Activated T-helper 17 cell treated with anti-CD3 and anti-CD28 coated beads, Interleukin-2, amount 50 U/mL, for 72 hours (primary cell): Measurements from ENCODE around the gene FAM193A. TPM values are rescaled to one million over a fixed set of nuclear protein-coding genes. Genes with fewer than 3 reads are reported as not detected.
A peak's percentile ranks its signal among the peaks of the same experiment; 100 is the strongest.
"Not testable (repeated sequence)": the region's sequence is repeated elsewhere in the genome, so short reads cannot be mapped to it uniquely, and the experiment has no call there.

Experiments
- ATAC-seq: fragments of 150-1000 bp; cut with Tn5 transposase; replicated peaks from 2 replicates; pipeline ENCODE4 v1.10.0; 2021; ENCODE audit warnings: mild to moderate bottlenecking, moderate library complexity
- H3K27ac Mint-ChIP-seq: one replicate; pipeline ENCODE4 v1.8.0; 2022; ENCODE audit warnings: mixed read lengths
- H3K27me3 Mint-ChIP-seq: one replicate; pipeline ENCODE4 v1.8.0; 2022; ENCODE audit warnings: mixed read lengths
- H3K36me3 Mint-ChIP-seq: one replicate; pipeline ENCODE4 v1.8.0; 2022; ENCODE audit warnings: low read depth, mild to moderate bottlenecking, mixed read lengths
- H3K4me1 Mint-ChIP-seq: one replicate; pipeline ENCODE4 v1.8.0; 2022; ENCODE audit warnings: mixed read lengths
- H3K4me3 Mint-ChIP-seq: one replicate; pipeline ENCODE4 v1.8.0; 2022; ENCODE audit warnings: mild to moderate bottlenecking, mixed read lengths
- H3K9me3 Mint-ChIP-seq: one replicate; pipeline ENCODE4 v1.8.0; 2022; ENCODE audit warnings: mixed read lengths
- total RNA-seq, 2 donors: library from RNA; stranded (reverse); gene quantifications; one replicate each; pipeline ENCODE4 v1.2.3, GENCODE V29; 2022

Gene FAM193A
- total RNA-seq, 2 donors from 2014 or later, result 28.9 to 35.3 TPM

GRCh38 chr4:2651998-2652397 lies 115.6 kb downstream of the FAM193A start:
- no peak for ATAC-seq
- H3K27ac Mint-ChIP-seq, result peak overlapping the region; percentile 74
- peaks cover 16% of the 10 kb centered on the region for H3K4me1 Mint-ChIP-seq
- H3K36me3 Mint-ChIP-seq, result peaks cover 76% of the 10 kb centered on the region
- H3K4me3 Mint-ChIP-seq, result no peak overlapping the region
- no peaks in the 10 kb centered on the region for H3K27me3 Mint-ChIP-seq
- H3K9me3 Mint-ChIP-seq, result no peaks in the 10 kb centered on the region

- H3K4me3 Mint-ChIP-seq, result no peak overlapping the region
- H3K27me3 Mint-ChIP-seq, result no peaks in the 10 kb centered on the region
- peak overlapping the region; percentile 48 for H3K27ac Mint-ChIP-seq
- no peak for ATAC-seq
- H3K4me1 Mint-ChIP-seq, result peaks cover 16% of the 10 kb centered on the region
- no peaks in the 10 kb centered on the region for H3K9me3 Mint-ChIP-seq
- peaks cover 76% of the 10 kb centered on the region for H3K36me3 Mint-ChIP-seq
These were observed 116.1 kb downstream of the FAM193A start for GRCh38 chr4:2652415-2653160.

- Mint-ChIP-seq H3K27me3 (no peaks in the 10 kb centered on the region), H3K4me1 (peaks cover under 1% of the 10 kb centered on the region), H3K4me3 (no peak overlapping the region), H3K27ac (no peak overlapping the region), H3K36me3 (peaks cover 92% of the 10 kb centered on the region), H3K9me3 (no peaks in the 10 kb centered on the region)
- ATAC-seq, result no peak
These were observed 124.3 kb downstream of the FAM193A start for GRCh38 chr4:2660596-2661211.

- Mint-ChIP-seq H3K27ac (no peak overlapping the region), H3K36me3 (peaks cover 90% of the 10 kb centered on the region), H3K4me1 (peaks cover 19% of the 10 kb centered on the region), H3K27me3 (no peaks in the 10 kb centered on the region), H3K4me3 (no peak overlapping the region), H3K9me3 (no peaks in the 10 kb centered on the region)
- no peak for ATAC-seq
These were observed 126.2 kb downstream of the FAM193A start for GRCh38 chr4:2662598-2662997.

DNA sequence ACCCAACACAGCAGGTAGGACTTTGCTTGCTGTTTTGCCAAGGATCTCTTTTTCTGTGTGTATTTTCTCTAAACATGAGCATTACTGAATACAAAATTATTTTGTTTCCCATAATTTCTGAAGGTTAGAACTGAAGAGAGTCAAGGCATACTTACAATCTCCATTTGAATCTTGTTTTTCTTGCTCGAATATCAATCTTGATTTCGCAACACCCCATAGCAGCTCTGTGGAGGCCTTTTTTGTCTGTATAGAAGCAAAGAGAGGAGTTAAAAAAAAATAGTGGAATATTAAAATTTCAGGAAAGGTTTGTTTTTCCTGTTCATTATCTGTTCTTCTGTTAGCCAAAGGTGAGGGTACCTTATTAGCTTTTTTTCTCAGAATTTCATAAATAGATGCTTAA lies 126.8 kb downstream of the FAM193A start:
- Mint-ChIP-seq H3K27me3 (no peaks in the 10 kb centered on the region), H3K27ac (no peak overlapping the region), H3K9me3 (no peaks in the 10 kb centered on the region), H3K36me3 (peaks cover 83% of the 10 kb centered on the region), H3K4me3 (no peak overlapping the region), H3K4me1 (peaks cover 20% of the 10 kb centered on the region)
- no peak for ATAC-seq

DNA sequence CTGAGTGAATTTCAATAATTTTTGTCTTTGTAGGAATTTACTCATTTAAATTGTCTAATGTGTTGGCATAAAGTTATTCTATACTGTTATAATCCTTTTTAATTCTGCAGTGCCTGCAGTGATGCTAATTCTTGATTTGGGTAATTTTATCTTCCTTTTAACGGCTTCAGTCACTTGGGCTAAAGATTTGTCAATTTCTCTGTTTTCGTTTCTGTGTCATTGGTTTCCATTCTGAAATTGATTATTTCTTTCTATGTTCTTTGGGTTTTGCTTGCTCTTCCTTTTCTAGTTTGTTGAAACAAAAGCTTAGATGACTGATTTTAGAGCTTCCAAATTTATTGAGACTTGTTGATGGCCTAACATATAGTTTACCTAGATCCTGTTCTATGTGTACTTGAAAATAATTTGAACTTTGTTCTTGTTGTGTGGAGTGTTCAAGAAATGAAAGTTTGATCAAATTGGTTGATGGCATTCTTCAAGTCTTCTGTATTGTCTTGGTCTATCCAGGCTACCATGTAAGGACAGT lies 130.3 kb downstream of the FAM193A start:
- no peaks in the 10 kb centered on the region for H3K27me3 Mint-ChIP-seq
- no peaks in the 10 kb centered on the region for H3K9me3 Mint-ChIP-seq

DNA sequence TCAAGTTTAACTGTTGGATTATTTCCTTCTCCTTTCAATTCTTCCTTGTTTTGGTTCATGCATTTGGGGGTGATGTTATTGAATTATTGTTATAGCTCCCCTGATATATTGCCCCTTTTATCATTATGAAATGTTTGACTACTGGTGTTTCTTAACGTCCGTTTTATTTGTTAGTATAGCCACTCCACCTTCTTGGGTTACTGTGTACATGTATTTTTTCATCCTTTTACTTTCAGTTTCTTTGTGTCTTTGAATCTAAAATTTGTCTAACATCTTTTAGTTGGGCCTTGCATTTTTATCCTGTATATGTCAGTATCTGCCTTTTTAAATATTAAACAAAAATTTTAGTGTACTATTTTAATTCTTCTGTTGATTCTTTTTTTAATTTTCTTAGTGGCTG lies 131.0 kb downstream of the FAM193A start:
- Mint-ChIP-seq H3K36me3 (peaks cover 82% of the 10 kb centered on the region), H3K9me3 (no peaks in the 10 kb centered on the region), H3K4me1 (peaks cover 34% of the 10 kb centered on the region), H3K27me3 (no peaks in the 10 kb centered on the region), H3K4me3 (peak overlapping the region; percentile 52), H3K27ac (peak overlapping the region; percentile 79)
- ATAC-seq, result no peak

More for the DNA sequence above, 130.3 kb downstream of the FAM193A start:
- peak; percentile 89 for ATAC-seq
- Mint-ChIP-seq H3K4me1 (peaks cover 34% of the 10 kb centered on the region), H3K4me3 (peak overlapping the region; percentile 52), H3K27ac (peak overlapping the region; percentile 79), H3K36me3 (peaks cover 81% of the 10 kb centered on the region)

DNA sequence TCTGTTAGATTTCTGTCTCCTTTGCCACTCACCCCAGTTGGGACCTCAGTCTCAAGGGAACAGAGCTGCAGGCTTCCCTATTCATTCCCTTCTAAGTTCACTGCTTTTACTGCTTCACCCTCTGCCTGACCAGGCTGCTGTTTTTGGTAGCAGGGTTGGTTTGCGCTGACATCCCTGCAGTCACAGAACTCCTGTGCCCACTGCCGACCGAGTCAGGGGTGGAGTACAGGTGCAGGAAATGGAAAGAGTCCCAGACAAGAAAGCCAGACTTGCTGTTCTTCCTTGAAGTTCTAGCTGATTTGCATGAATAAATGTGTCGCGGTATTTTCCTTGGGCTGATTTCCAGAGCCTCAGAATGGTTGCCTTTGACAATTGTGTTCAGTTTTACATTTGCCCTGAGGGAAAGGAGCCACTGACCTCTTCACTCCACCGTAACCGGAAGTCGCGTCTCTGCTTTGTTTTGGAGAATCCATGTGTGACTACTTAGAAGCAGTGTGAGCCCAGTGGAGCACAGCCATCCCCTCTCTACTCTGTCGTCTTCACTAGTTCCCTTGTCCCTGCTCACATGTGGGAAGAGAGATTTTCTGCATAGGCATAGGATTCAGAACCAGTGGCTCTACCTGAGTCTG lies 134.9 kb downstream of the FAM193A start:
- Mint-ChIP-seq H3K9me3 (no peaks in the 10 kb centered on the region), H3K36me3 (peaks cover 86% of the 10 kb centered on the region), H3K27me3 (no peaks in the 10 kb centered on the region), H3K27ac (peak overlapping the region; percentile 66), H3K4me3 (no peak overlapping the region), H3K4me1 (peaks cover 33% of the 10 kb centered on the region)
- ATAC-seq, result no peak

- H3K9me3 Mint-ChIP-seq, result no peaks in the 10 kb centered on the region
- no peak for ATAC-seq
- peaks cover 86% of the 10 kb centered on the region for H3K36me3 Mint-ChIP-seq
- peak overlapping the region; percentile 20 for H3K27ac Mint-ChIP-seq
- peaks cover 29% of the 10 kb centered on the region for H3K4me1 Mint-ChIP-seq
- H3K27me3 Mint-ChIP-seq, result no peaks in the 10 kb centered on the region
- no peak overlapping the region for H3K4me3 Mint-ChIP-seq
These were observed 135.6 kb downstream of the FAM193A start for GRCh38 chr4:2672082-2672481.

- Mint-ChIP-seq H3K27ac (peak overlapping the region; percentile 20), H3K27me3 (no peaks in the 10 kb centered on the region), H3K4me1 (peaks cover 25% of the 10 kb centered on the region), H3K9me3 (no peaks in the 10 kb centered on the region), H3K36me3 (peaks cover 92% of the 10 kb centered on the region), H3K4me3 (no peak overlapping the region)
- no peak for ATAC-seq
These were observed 136.3 kb downstream of the FAM193A start for GRCh38 chr4:2672700-2673099.

- ATAC-seq, result no peak
- H3K27me3 Mint-ChIP-seq, result no peaks in the 10 kb centered on the region
- peaks cover 97% of the 10 kb centered on the region for H3K36me3 Mint-ChIP-seq
- H3K4me1 Mint-ChIP-seq, result peaks cover 25% of the 10 kb centered on the region
- peak overlapping the region; percentile 20 for H3K27ac Mint-ChIP-seq
- no peaks in the 10 kb centered on the region for H3K9me3 Mint-ChIP-seq
- no peak overlapping the region for H3K4me3 Mint-ChIP-seq
These were observed 136.7 kb downstream of the FAM193A start for GRCh38 chr4:2673157-2673556.

DNA sequence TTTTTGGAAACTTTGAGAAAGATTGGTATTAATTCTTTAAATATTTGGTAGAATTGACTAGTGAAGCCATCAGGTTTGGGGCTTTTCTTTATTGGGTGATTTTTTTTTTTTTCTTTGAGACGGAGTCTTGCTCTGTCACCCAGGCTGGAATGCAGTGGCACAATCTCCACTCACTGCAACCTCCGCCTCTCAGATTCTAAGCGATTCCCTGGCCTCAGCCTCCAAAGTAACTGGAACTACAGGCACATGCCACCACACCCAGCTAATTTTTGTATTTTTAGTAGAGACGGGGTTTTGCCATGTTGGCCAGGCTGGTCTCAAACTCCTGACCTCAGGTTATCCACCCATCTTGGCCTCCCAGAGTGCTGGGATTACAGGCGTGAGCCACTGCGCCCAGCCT lies 143.3 kb downstream of the FAM193A start:
- H3K27me3 Mint-ChIP-seq, ATAC-seq, H3K9me3 Mint-ChIP-seq, H3K4me3 Mint-ChIP-seq, H3K27ac Mint-ChIP-seq: not testable (repeated sequence)
- peaks cover 23% of the 10 kb centered on the region for H3K4me1 Mint-ChIP-seq
- H3K36me3 Mint-ChIP-seq, result peaks cover 98% of the 10 kb centered on the region

GRCh38 chr4:2684486-2684885 lies 148.0 kb downstream of the FAM193A start:
- H3K36me3 Mint-ChIP-seq, result peaks cover 95% of the 10 kb centered on the region
- ATAC-seq, result no peak

GRCh38 chr4:2685541-2685940 lies 149.1 kb downstream of the FAM193A start:
- Mint-ChIP-seq H3K27me3 (no peaks in the 10 kb centered on the region), H3K9me3 (no peaks in the 10 kb centered on the region), H3K4me3 (no peak overlapping the region), H3K27ac (peak overlapping the region; percentile 53), H3K4me1 (peaks cover 14% of the 10 kb centered on the region), H3K36me3 (peaks cover 95% of the 10 kb centered on the region)
- no peak for ATAC-seq

More at GRCh38 chr4:2684486-2684885, 148.0 kb downstream of the FAM193A start:
- Mint-ChIP-seq H3K9me3 (no peaks in the 10 kb centered on the region), H3K4me1 (peaks cover 7% of the 10 kb centered on the region), H3K4me3 (no peak overlapping the region), H3K27ac (peak overlapping the region; percentile 36), H3K27me3 (no peaks in the 10 kb centered on the region)
